Retinal pigment epithelial cell (primary cell): ENCODE results near the gene SLC22A14.
A peak's percentile ranks its signal among the peaks of the same experiment; 100 is the strongest.
"Not testable (repeated sequence)": the region's sequence is repeated elsewhere in the genome, so short reads cannot be mapped to it uniquely, and the experiment has no call there.

Experiments
- DNase-seq: peaks from one replicate; pipeline ENCODE4 v3.0.0-alpha.2; 2010; ENCODE audit warnings: low read depth
- H3K4me3 ChIP-seq: 2 replicates; pipeline ENCODE4 v1.5.1; 2011; ENCODE audit warnings: mild to moderate bottlenecking, low read length, control low read depth, moderate library complexity
- TF ChIP-seq, protein P1 (sequence below): conservative IDR thresholded peaks from 2 replicates; pipeline ENCODE4 v1.5.1; 2011; ENCODE audit warnings: low read depth, low read length, control low read depth, inconsistent platforms

Gene SLC22A14

GRCh38 chr3:38278841-38279240 is 3.3 kb upstream of the SLC22A14 start:
- no peak overlapping the region for H3K4me3 ChIP-seq
- no peak for DNase-seq
- TF ChIP-seq, protein P1, sequence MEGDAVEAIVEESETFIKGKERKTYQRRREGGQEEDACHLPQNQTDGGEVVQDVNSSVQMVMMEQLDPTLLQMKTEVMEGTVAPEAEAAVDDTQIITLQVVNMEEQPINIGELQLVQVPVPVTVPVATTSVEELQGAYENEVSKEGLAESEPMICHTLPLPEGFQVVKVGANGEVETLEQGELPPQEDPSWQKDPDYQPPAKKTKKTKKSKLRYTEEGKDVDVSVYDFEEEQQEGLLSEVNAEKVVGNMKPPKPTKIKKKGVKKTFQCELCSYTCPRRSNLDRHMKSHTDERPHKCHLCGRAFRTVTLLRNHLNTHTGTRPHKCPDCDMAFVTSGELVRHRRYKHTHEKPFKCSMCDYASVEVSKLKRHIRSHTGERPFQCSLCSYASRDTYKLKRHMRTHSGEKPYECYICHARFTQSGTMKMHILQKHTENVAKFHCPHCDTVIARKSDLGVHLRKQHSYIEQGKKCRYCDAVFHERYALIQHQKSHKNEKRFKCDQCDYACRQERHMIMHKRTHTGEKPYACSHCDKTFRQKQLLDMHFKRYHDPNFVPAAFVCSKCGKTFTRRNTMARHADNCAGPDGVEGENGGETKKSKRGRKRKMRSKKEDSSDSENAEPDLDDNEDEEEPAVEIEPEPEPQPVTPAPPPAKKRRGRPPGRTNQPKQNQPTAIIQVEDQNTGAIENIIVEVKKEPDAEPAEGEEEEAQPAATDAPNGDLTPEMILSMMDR, result no peak

DNA sequence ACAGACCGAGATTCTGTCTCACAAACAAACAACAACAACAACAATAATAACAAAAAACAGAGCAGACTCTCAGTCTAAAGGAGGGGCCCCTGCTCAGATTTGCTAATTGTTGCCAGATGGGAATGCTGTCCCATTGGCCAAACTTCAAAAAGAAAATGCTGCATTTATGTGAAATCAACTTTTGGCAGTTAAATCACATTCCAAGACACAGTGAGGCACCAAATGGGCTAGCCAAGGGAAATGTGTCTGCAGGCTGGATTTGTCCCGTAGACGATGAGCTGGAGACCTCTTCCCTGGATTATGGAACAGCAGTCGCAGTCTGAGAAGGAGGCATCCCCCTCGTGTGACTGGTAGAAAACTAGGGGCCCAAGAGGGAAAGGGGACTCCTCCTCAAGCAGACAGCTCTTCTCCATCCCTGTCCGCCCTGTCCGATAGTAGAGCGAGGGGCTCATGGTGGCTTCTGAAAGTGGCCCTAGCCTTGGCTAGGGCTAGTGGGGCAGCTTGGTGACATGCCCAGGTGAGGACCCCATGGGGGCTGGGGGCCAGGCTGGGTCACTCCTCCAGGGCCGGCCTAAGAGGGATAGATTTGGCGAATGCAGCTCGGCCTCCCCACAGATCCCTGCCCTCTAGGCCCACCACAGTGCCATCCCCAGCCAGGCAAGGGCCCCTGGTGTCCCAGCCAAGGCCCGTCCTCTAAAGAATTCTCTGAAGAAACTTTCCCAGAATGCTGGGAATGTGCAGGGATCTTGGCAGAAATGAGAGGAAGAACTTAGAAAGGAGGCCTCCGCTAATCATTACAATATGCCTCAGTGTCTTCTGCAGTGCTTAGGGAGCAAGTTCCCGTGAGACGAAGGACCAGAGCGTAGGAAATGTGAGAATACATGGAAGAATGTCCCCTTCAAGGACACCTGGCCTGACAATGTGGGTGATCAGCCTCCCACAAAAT is 2.0 kb downstream of the SLC22A14 start:
- TF ChIP-seq, protein P1, result no peak
- no peak for DNase-seq
- H3K4me3 ChIP-seq, result no peak overlapping the region

DNA sequence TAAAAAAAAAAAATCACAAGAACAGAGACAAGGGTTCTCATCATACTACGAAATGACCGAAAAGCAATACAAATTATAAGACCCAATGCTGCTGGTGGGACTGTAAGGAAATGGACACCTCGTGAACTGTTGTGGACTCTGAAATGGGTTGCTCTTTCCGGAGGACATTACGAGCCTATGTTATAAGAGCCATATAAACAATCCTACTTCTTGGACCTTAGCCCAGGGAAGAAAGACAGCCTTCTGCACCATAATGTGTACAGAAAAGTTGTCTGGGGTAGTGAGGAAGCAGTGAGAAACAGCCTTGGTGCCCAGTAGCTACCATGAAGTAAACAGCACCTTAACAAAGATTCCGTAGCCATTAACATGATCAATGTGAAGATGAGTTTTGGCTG is 2.7 kb downstream of the SLC22A14 start:
- no peak for DNase-seq
- TF ChIP-seq, protein P1, result no peak
- H3K4me3 ChIP-seq, result no peak overlapping the region

GRCh38 chr3:38289286-38290217 is 7.5 kb downstream of the SLC22A14 start:
- DNase-seq, H3K4me3 ChIP-seq: not testable (repeated sequence)

- DNase-seq, H3K4me3 ChIP-seq: not testable (repeated sequence)
Observed at GRCh38 chr3:38297053-38297452, 15.0 kb downstream of the SLC22A14 start.

- no peak overlapping the region for H3K4me3 ChIP-seq
- DNase-seq, result no peak
- TF ChIP-seq, protein P1, result no peak
Observed at GRCh38 chr3:38297537-38297936, 15.4 kb downstream of the SLC22A14 start.

GRCh38 chr3:38297947-38298711 is 16.0 kb downstream of the SLC22A14 start:
- H3K4me3 ChIP-seq, result no peak overlapping the region
- DNase-seq, result peak; percentile 1
- TF ChIP-seq, protein P1, result peak; percentile 58
